Ascending aorta (tissue), 2 donors: ENCODE data around the gene TSPO2. TPM values are rescaled to one million over a fixed set of nuclear protein-coding genes. Genes with fewer than 3 reads are reported as not detected.
A peak's percentile ranks its signal among the peaks of the same experiment; 100 is the strongest.

ENCODE experiments used
- DNase-seq, 2 donors: peaks; one replicate each; pipeline ENCODE4 v3.0.0-alpha.2; 2019; ENCODE audit warnings: low spot score in 2 of 2
- H3K27ac ChIP-seq, 2 donors: fragments of 200-600 bp; sonication (generic); one replicate each; pipeline ENCODE4 v1.5.1; 2016 to 2017; ENCODE audit warnings: mild to moderate bottlenecking in 1 of 2
- H3K27me3 ChIP-seq: fragments of 200-600 bp; sonication (generic); one replicate; pipeline ENCODE4 v1.5.1; 2017
- H3K36me3 ChIP-seq, 2 donors: fragments of 200-600 bp; sonication (generic); one replicate each; pipeline ENCODE4 v1.5.1; 2016
- H3K4me1 ChIP-seq, 2 donors: fragments of 200-600 bp; sonication (generic); one replicate each; pipeline ENCODE4 v1.5.1; 2016 to 2017; ENCODE audit warnings: mild to moderate bottlenecking in 1 of 2
- H3K4me3 ChIP-seq, 2 donors: fragments of 200-600 bp; sonication (generic); one replicate each; pipeline ENCODE4 v1.5.1; 2016 to 2017; ENCODE audit warnings: mild to moderate bottlenecking in 1 of 2
- H3K9me3 ChIP-seq, 2 donors: fragments of 200-600 bp; sonication (generic); one replicate each; pipeline ENCODE4 v1.5.1; 2016
- CTCF ChIP-seq, 3 experiments: fragments of 200-600 bp in 2 of 3; fragments of 450-650 bp in 1 of 3; sonication (generic) in 2 of 3; IDR thresholded peaks; one replicate each; pipeline ENCODE4 v1.5.1; 2016 to 2019; ENCODE audit warnings: antibody characterized with exemption in 3 of 3, mild to moderate bottlenecking in 1 of 3, moderate library complexity in 1 of 3
- intact Hi-C: fragments of 100-400 bp; cut with DNase I; formaldehyde crosslinking; loops from one replicate; pipeline ENCODE4 v1.15.1; 2023
- total RNA-seq: library from RNA; depleted of rRNA; stranded (reverse); fragments of >200 nt; gene quantifications from one replicate; pipeline ENCODE4 v1.1.0, GENCODE V29; 2016

The TSPO2 gene
- total RNA-seq, 1 donor from 2014 or later = not detected

- Histone ChIP-seq H3K27me3 (no peaks in the 10 kb centered on the region), H3K4me1 (no peaks in the 10 kb centered on the region), H3K9me3 (no peaks in the 10 kb centered on the region), H3K27ac (peak within 1 kb of the TSS in 1 of 2 donors; percentile 30), H3K4me3 (no peak within 1 kb of the TSS), H3K36me3 (no peaks in the 10 kb centered on the region)
- no peak for TF ChIP-seq CTCF (IDR thresholded peaks at IDR 0.05)
- intact Hi-C loops = no loop called here
- no peak for DNase-seq
Observed at GRCh38 chr6:41053041-41053440, 10.8 kb downstream of the TSPO2 start, which contains the start of gene APOBEC2. APOBEC2 (plus strand) TSS chr6:41053202; CDS start chr6:41053348, 146 bp downstream.

DNA sequence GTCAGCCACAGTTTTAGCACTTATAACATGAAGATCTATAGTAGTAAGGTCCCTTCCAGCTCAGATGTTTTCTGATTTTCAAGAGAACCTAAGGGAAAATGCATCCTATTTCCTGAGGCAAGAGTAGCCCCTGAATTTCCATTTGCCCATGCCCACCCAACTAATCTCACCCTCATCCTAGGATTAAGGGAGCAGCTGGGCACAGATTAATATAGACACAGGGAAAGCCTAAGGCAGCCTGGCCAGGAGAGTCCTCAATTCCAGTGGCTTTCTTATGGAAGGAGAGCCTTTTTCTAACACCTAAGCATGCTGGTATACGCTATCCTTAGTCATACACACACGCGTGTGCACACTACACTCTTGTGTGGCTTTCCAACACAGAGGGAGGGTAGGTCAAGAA, 12.2 kb downstream of the TSPO2 start:
- Histone ChIP-seq H3K9me3 (no peaks in the 10 kb centered on the region), H3K4me1 (no peaks in the 10 kb centered on the region), H3K27ac (no peak overlapping the region), H3K27me3 (no peaks in the 10 kb centered on the region), H3K36me3 (no peaks in the 10 kb centered on the region), H3K4me3 (no peak overlapping the region)
- DNase-seq = no peak
- intact Hi-C loops = no loop called here
- TF ChIP-seq CTCF (IDR thresholded peaks at IDR 0.05) = no peak

- no peak overlapping the region for H3K4me3 ChIP-seq
- TF ChIP-seq CTCF (IDR thresholded peaks at IDR 0.05) = no peak
- no peak for DNase-seq
- H3K27me3 ChIP-seq = no peaks in the 10 kb centered on the region
- H3K27ac ChIP-seq = no peak overlapping the region
- no peaks in the 10 kb centered on the region for H3K9me3 ChIP-seq
- intact Hi-C loops = no loop called here
- no peaks in the 10 kb centered on the region for H3K36me3 ChIP-seq
- no peaks in the 10 kb centered on the region for H3K4me1 ChIP-seq
Observed at GRCh38 chr6:41055149-41055548, 12.9 kb downstream of the TSPO2 start.

GRCh38 chr6:41056768-41057490, 14.7 kb downstream of the TSPO2 start:
- no peak for DNase-seq
- Histone ChIP-seq H3K4me3 (no peak overlapping the region), H3K27ac (no peak overlapping the region), H3K36me3 (peaks cover 5 to 7% of the 10 kb centered on the region in 2 donors), H3K9me3 (no peaks in the 10 kb centered on the region), H3K27me3 (no peaks in the 10 kb centered on the region), H3K4me1 (no peaks in the 10 kb centered on the region)
- intact Hi-C loops = no loop called here
- no peak for TF ChIP-seq CTCF (IDR thresholded peaks at IDR 0.05)

DNA sequence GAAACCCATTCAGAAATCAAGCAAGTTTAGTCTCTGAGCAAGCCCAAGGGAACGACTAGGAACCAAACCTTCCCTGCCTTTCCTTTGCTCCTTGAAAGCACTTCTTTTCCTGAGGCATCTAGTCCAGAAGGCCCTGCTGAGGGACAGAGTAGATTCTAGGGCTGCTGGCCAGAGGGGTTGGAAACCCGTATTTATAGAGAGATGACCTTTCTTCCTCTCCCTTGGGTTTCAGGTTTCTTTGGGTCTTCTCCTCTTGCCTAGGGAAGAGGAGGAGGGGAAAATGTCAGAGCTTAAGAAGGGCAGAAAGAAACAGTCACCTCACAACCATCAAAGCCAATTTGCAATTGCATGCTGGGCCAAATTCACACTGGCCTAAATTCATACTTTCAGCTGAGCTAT, 16.5 kb downstream of the TSPO2 start:
- no peaks in the 10 kb centered on the region for H3K9me3 ChIP-seq
- H3K4me1 ChIP-seq = no peaks in the 10 kb centered on the region
- H3K36me3 ChIP-seq = peaks cover 5 to 8% of the 10 kb centered on the region in 2 donors
- no peak overlapping the region for H3K27ac ChIP-seq
- no peak overlapping the region for H3K4me3 ChIP-seq
- DNase-seq = no peak
- no peak for TF ChIP-seq CTCF (IDR thresholded peaks at IDR 0.05)
- intact Hi-C loops = no loop called here
- H3K27me3 ChIP-seq = no peaks in the 10 kb centered on the region
